Stimulated activated CD8-positive, alpha-beta memory T cell treated with anti-CD3 and anti-CD28 coated beads, Interleukin-15, amount 100 ng/mL, for 4 hours (primary cell): ENCODE measurements around the gene KRTAP19-8.

Source experiments
- DNase-seq, 2 donors: peaks; one replicate each; pipeline ENCODE4 v3.0.0-alpha.2; 2020; ENCODE audit warnings: low read depth in 2 of 2

KRTAP19-8 gene

DNA sequence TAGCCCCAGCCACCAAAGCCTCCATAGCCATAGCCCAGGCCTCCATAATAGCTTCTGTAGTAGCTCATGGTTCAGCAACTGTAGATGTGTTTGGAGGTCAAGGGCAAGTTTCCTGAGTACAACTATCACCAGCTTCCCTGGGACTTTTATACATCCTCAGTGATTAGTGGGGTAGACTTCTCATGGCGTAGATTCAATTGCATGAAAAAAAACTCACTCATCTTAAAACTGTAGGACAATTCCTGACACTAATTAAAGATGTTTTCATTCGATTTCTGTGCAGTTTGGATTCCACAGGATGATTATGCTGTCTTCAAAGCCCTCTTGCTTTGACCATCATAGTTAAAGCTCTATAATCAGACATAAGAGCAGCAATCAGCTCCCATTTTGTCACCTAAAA lies at the start of gene KRTAP19-8:
KRTAP19-8 (minus strand) TSS at position 101 of the 400 bp plus-strand sequence; CDS start at position 68, 33 bp downstream.
- no peak for DNase-seq

GRCh38 chr21:31087639-31088473 lies 49.6 kb upstream of the KRTAP19-8 start:
- no peak for DNase-seq

- DNase-seq, result no peak
Measured at GRCh38 chr21:31084689-31085088, 46.4 kb upstream of the KRTAP19-8 start.

DNA sequence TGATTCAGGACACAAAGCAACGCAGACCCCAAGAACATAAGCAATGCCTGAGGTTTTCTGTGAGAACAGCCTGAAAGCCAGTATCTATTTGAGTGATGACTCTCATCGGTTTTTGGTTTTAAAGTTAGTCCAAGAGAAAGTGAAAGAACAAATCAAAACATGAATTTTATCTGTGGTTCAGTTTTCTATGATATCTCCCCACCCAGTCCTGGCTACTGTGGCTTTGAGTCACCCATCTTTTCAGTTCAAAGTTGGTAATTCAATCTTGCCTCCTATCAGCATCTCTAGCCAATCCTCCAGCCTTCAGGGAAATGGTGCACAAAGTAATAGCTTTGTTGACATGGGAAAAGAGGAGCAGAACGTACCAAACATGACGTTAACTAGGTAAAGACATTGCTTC lies 40.5 kb upstream of the KRTAP19-8 start:
- DNase-seq, result no peak

GRCh38 chr21:31078216-31078615 lies 39.9 kb upstream of the KRTAP19-8 start:
- no peak for DNase-seq

GRCh38 chr21:31075848-31076247 lies 37.6 kb upstream of the KRTAP19-8 start:
- DNase-seq, result no peak

DNA sequence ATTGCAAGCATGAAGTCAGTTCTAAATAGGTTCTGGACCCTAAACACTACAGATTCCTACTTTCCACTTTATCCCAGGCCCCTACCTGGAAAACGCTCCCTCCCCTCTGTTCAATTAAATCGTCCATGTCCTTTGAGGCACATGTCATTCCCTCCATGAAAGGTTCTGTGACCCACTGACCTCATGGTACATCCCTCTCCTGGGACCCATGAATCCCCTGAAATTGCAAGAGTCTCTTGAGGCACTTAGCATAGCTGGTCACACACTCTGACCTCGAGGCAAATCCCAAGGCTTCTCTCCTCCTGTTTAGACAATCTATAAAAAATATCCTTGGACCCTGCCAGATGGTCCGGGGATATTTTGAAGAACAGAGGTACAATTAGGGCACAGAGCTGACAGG lies 34.3 kb upstream of the KRTAP19-8 start:
- DNase-seq, result no peak

- no peak for DNase-seq
Measured at GRCh38 chr21:31064803-31065202, 26.5 kb upstream of the KRTAP19-8 start.

DNA sequence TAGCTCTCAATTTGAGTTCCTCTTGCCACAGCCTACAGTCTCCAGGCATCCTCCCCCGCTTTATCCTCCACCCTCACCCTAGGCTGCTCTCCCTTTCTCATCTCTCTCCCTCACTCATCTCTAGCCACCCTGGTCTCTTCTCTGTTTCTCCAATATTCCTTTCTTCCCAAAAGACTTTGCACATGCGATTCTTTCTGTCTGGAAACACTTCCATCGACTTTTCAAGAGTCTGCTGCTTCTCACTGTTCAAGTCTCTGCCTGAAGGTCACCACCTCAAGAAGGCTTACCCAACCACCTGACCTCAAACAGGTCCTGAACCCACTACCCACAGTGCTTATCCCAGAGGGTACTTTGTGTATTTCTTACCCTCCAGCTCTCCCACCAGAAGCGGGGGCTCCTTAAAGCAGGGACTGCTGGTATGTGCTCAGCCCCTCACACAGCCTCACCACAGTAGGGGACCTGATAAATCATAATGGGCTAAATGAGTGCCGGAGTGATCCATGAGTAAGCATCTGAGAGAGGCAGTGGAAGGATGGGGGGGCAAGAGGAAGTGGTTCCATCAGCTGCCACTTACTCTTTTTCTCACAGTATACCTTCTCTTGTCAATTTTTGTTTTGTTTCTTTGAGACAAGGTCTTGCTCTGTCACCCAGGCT lies 14.3 kb upstream of the KRTAP19-8 start:
- no peak for DNase-seq

DNA sequence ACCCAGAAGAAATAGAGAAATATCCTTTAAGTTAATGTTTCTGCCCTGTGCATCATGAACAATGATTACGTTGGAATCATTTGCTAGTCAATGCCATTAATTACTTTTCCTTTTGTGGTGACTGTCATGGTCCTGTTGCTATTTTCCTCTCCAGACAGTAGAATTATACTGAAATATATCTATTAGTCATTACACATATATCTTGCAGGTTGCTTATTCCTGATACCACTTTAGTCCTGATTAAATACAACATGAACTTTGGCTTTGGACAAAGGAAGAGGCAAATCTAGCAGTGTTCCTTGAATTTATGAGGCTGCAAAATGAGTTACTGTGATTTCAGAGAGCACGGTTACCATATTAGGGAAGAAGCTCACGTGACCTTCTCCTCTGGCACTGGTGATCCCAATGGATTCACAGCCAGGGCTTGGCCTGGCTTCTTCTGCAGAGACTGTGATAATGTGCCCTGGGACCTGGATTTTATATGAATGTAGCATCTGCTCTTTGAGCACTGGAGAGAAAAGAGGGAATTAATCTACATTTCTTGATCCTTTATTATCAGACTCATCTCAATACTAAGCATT lies 12.4 kb upstream of the KRTAP19-8 start:
- DNase-seq, result no peak

- DNase-seq, result no peak
Measured at GRCh38 chr21:31045841-31046240, 7.6 kb upstream of the KRTAP19-8 start.

DNA sequence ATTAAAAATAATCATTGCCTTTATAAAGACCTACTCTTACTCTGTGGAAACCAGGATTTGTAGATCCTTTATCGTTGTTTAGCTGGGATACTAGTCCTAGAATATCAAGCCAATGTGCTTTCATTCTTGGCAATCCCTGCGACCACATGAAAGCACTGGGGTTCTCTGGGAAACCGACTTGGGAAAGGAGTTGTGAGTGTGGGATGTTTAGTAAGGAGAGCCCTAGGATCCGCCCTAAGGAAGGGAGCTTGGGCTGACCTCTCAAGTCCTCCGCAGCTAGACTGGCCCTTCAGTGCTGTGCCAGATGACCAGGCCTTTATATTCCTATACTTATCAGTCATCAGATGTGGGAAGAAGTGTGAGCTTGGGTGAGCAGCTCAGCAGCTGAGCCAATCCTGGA lies 5.2 kb upstream of the KRTAP19-8 start:
- no peak for DNase-seq

GRCh38 chr21:31042080-31042464 lies 3.8 kb upstream of the KRTAP19-8 start:
- DNase-seq, result no peak

DNA sequence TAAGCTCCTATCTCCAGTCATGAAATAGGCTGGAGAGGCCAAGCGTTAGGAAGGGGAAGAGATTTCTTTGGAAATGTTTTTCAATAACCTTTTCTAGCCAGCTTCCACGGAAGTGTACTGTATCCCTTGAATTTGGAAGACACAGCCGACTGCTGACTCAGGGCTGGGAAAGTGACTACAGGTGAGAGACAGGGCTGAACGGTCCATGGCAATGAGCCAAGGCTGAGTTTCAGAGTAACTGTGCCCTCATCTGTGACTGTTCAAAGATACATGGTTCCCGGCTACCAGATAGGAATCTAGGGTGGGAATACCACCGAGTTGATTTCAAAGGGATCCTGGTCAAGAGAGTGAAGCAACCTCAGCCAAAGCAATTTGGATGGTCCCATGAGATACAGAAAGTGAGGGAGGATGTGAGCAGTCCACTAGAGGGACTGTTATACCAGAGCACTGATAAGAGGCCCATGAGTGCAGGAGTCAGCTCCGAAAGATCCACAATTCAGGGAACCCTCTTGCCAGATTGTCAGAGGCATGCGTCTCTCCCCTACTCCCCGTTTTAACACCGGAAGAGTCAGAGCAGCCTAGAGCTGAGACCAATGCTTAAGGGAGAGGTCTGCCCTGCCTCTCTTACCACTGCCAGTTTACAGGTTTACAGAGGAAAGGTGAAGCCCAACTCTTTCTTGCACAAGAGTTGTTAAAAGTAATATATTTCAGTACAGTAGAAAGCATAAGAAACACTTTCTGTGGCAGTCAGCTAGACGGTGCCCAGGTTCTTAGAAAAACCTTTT lies 3.2 kb upstream of the KRTAP19-8 start:
- DNase-seq, result no peak

DNA sequence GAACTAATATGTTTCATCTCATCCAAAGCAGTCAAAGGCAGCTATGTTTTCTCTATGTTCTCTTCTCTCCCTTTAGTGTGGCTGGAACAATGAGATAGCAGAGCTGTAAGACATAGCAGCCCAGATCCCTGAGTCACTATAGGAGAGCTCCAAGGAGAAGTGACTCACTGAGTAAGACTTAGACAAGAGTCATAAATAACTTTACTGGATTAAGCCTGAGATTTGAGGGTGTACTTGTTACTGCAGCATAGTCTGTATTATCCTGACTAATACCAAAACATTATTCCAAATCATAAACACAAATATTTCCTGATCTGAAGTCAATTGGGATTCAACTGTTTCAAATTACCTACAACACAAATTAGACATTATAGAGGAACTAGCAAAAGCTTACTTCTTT lies 3.9 kb downstream of the KRTAP19-8 start:
- DNase-seq, result no peak

GRCh38 chr21:31030367-31031106 lies 7.7 kb downstream of the KRTAP19-8 start:
- DNase-seq, result no peak

- no peak for DNase-seq
Measured at GRCh38 chr21:31023680-31024079, 14.6 kb downstream of the KRTAP19-8 start.

GRCh38 chr21:31022306-31022705 lies 16.0 kb downstream of the KRTAP19-8 start:
- no peak for DNase-seq

DNA sequence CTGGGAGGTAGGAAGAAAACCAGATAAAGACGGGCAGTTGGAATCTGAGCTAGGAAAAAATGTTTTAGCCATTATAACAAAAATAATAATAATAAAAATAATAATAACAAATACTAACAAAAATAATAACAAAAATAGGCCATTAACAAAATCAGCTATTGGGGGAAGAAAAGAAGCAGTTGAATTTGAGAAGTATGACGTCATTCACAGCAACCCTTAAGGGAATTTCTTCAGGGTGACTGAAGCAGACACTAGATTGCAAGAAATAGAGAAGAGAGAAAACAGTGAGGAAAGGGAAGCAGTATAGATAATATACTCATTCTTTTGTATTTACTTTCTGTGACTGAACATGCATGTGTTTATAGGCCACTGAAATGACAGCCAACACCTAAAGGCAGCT lies 20.0 kb downstream of the KRTAP19-8 start:
- no peak for DNase-seq

DNA sequence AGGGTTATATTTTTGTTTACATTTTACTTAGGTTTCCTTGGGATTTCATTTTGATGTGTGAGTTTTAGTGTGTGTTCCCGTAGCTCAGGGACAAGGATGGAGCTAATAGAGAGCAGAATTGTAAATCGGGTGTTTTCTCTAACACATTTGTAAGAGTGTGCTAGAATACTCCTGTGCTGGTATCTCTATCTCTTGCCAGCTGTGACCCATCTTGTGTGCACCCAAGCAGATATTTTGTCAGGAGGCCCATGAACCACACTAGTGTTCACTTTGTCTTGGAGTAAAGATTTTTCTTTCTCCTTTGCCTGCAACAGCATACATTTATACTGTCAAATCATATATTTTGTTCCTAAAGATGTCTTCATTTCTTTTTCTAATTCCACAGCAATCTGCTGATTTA lies 23.4 kb downstream of the KRTAP19-8 start:
- DNase-seq, result no peak
